Activated T-helper 2 cell treated with anti-CD3 and anti-CD28 coated beads, Interferon-gamma antibody, Interleukin-2, Interleukin-4, amounts not matched to agents 10 μg/mL and 5 μg/mL and 100 μg/mL, durations not matched to agents 14 hours and 24 hours and 36 hours (primary cell): ENCODE results near the gene CDT1. TPM values are rescaled to one million over a fixed set of nuclear protein-coding genes. Genes with fewer than 3 reads are reported as not detected.

Experiments
- DNase-seq: peaks from one replicate; pipeline ENCODE4 v3.0.0; 2021; ENCODE audit warnings: low spot score
- H3K27ac Mint-ChIP-seq: one replicate; pipeline ENCODE4 v1.8.0; 2021; ENCODE audit warnings: mixed read lengths
- H3K27me3 Mint-ChIP-seq: one replicate; pipeline ENCODE4 v1.8.0; 2021; ENCODE audit warnings: low read depth, mixed read lengths
- H3K36me3 Mint-ChIP-seq: one replicate; pipeline ENCODE4 v1.8.0; 2021; ENCODE audit warnings: low read depth, mixed read lengths
- H3K4me1 Mint-ChIP-seq: one replicate; pipeline ENCODE4 v1.8.0; 2021; ENCODE audit warnings: low read depth, mixed read lengths
- H3K4me3 Mint-ChIP-seq: one replicate; pipeline ENCODE4 v1.8.0; 2021; ENCODE audit warnings: low read depth, mild to moderate bottlenecking, moderate library complexity, mixed read lengths
- H3K9me3 Mint-ChIP-seq: one replicate; pipeline ENCODE4 v1.8.0; 2021; ENCODE audit warnings: mixed read lengths
- intact Hi-C: fragments of 100-400 bp; cut with micrococcal nuclease; formaldehyde crosslinking; loops from one replicate; pipeline ENCODE4 v1.15.1; 2023
- total RNA-seq: library from RNA; stranded (reverse); gene quantifications from 2 replicates; pipeline ENCODE4 v1.2.3, GENCODE V29; 2022

The CDT1 gene
- total RNA-seq, 1 donor from 2014 or later, result 79.9 TPM

GRCh38 chr16:88807142-88807625, 3.6 kb downstream of the CDT1 start:
- Mint-ChIP-seq H3K9me3 (no peaks in the 10 kb centered on the region), H3K4me3 (no peak overlapping the region), H3K27ac (no peak overlapping the region), H3K36me3 (peaks cover 56% of the 10 kb centered on the region), H3K4me1 (peaks cover 9% of the 10 kb centered on the region), H3K27me3 (no peaks in the 10 kb centered on the region)
- no peak for DNase-seq
- intact Hi-C loops, result no loop called here

GRCh38 chr16:88807626-88808453, 4.3 kb downstream of the CDT1 start:
- H3K36me3 Mint-ChIP-seq, result peaks cover 56% of the 10 kb centered on the region
- no peak for DNase-seq
- peaks cover 9% of the 10 kb centered on the region for H3K4me1 Mint-ChIP-seq
- no peak overlapping the region for H3K4me3 Mint-ChIP-seq
- no peaks in the 10 kb centered on the region for H3K27me3 Mint-ChIP-seq
- peak overlapping the region; percentile 38 for H3K27ac Mint-ChIP-seq
- no peaks in the 10 kb centered on the region for H3K9me3 Mint-ChIP-seq
- intact Hi-C loops, result no loop called here

- peak overlapping the region; percentile 90 for H3K4me3 Mint-ChIP-seq
- H3K9me3 Mint-ChIP-seq, result no peaks in the 10 kb centered on the region
- no peaks in the 10 kb centered on the region for H3K27me3 Mint-ChIP-seq
- no peak for DNase-seq
- peaks cover 55% of the 10 kb centered on the region for H3K36me3 Mint-ChIP-seq
- intact Hi-C loops, result no loop called here
- peaks cover 9% of the 10 kb centered on the region for H3K4me1 Mint-ChIP-seq
- peak overlapping the region; percentile 42 for H3K27ac Mint-ChIP-seq
Observed at GRCh38 chr16:88809068-88809675, 5.6 kb downstream of the CDT1 start.

- H3K9me3 Mint-ChIP-seq, result no peaks in the 10 kb centered on the region
- peak overlapping the region; percentile 97 for H3K27ac Mint-ChIP-seq
- peak overlapping the region; percentile 90 for H3K4me3 Mint-ChIP-seq
- intact Hi-C loops, result loop anchor here (5.0 kb wide), 1 partner anchor 408 kb away; the partner anchor contains the start of gene ZNF778
- no peaks in the 10 kb centered on the region for H3K27me3 Mint-ChIP-seq
- H3K36me3 Mint-ChIP-seq, result peaks cover 49% of the 10 kb centered on the region
- DNase-seq, result no peak
- peaks cover 9% of the 10 kb centered on the region for H3K4me1 Mint-ChIP-seq
Observed at GRCh38 chr16:88809676-88810165, 6.1 kb downstream of the CDT1 start.

GRCh38 chr16:88810166-88810911, 6.8 kb downstream of the CDT1 start:
- Mint-ChIP-seq H3K4me1 (peaks cover 9% of the 10 kb centered on the region), H3K9me3 (no peaks in the 10 kb centered on the region), H3K27me3 (no peaks in the 10 kb centered on the region), H3K36me3 (peaks cover 49% of the 10 kb centered on the region), H3K4me3 (peak overlapping the region; percentile 90), H3K27ac (peak overlapping the region; percentile 97)
- intact Hi-C loops, result loop anchor here (5.0 kb wide), 1 partner anchor 407 kb away; the partner anchor contains the start of gene ZNF778
- peak; percentile 16 for DNase-seq

- H3K9me3 Mint-ChIP-seq, result no peaks in the 10 kb centered on the region
- peak; percentile 66 for DNase-seq
- peaks cover 44% of the 10 kb centered on the region for H3K36me3 Mint-ChIP-seq
- H3K27ac Mint-ChIP-seq, result peak overlapping the region; percentile 97
- peaks cover 9% of the 10 kb centered on the region for H3K4me1 Mint-ChIP-seq
- H3K4me3 Mint-ChIP-seq, result peak overlapping the region; percentile 90
- no peaks in the 10 kb centered on the region for H3K27me3 Mint-ChIP-seq
- intact Hi-C loops, result loop anchor here (1.0 to 5.0 kb wide), 2 partner anchors 8 to 406 kb away; partner anchors contain the start of genes CDT1 and ZNF778
Observed at GRCh38 chr16:88810912-88811768, 7.6 kb downstream of the CDT1 start.

GRCh38 chr16:88811769-88812512, 8.4 kb downstream of the CDT1 start, which contains the start of gene APRT:
Gene APRT (minus strand): TSS chr16:88811928. CDS start chr16:88811899, 29 bp downstream.
- Mint-ChIP-seq H3K27ac (peak within 1 kb of the TSS; percentile 97), H3K9me3 (no peaks in the 10 kb centered on the region), H3K4me1 (peaks cover 9% of the 10 kb centered on the region), H3K27me3 (no peaks in the 10 kb centered on the region), H3K36me3 (peaks cover 38% of the 10 kb centered on the region), H3K4me3 (peak within 1 kb of the TSS; percentile 90)
- peak; percentile 97 for DNase-seq
- intact Hi-C loops, result loop anchor here (1.0 to 5.0 kb wide), 3 partner anchors 9 to 405 kb away; partner anchors contain the start of genes CDT1, GALNS, TRAPPC2L and ZNF778

- Mint-ChIP-seq H3K9me3 (no peaks in the 10 kb centered on the region), H3K4me3 (peak overlapping the region; percentile 85), H3K27ac (peak overlapping the region; percentile 93), H3K36me3 (peaks cover 31% of the 10 kb centered on the region), H3K27me3 (no peaks in the 10 kb centered on the region), H3K4me1 (peaks cover 9% of the 10 kb centered on the region)
- peak; percentile 16 for DNase-seq
- intact Hi-C loops, result loop anchor here (2.0 to 5.0 kb wide), 2 partner anchors 44 to 405 kb away; partner anchors contain the start of genes GALNS, TRAPPC2L and ZNF778
Observed at GRCh38 chr16:88812513-88813268, 9.1 kb downstream of the CDT1 start.

- Mint-ChIP-seq H3K36me3 (peaks cover 22% of the 10 kb centered on the region), H3K4me1 (peaks cover 9% of the 10 kb centered on the region), H3K4me3 (peak overlapping the region; percentile 85), H3K27me3 (no peaks in the 10 kb centered on the region), H3K9me3 (no peaks in the 10 kb centered on the region), H3K27ac (peak overlapping the region; percentile 93)
- intact Hi-C loops, result loop anchor here (2.0 to 5.0 kb wide), 2 partner anchors 43 to 404 kb away; partner anchors contain the start of genes GALNS, TRAPPC2L and ZNF778
- no peak for DNase-seq
Observed at GRCh38 chr16:88813269-88814143, 9.9 kb downstream of the CDT1 start.

- Mint-ChIP-seq H3K27me3 (no peaks in the 10 kb centered on the region), H3K4me3 (peak overlapping the region; percentile 45), H3K27ac (no peak overlapping the region)
Observed at GRCh38 chr16:88814144-88814502, 10.5 kb downstream of the CDT1 start.

More at GRCh38 chr16:88814144-88814502, 10.5 kb downstream of the CDT1 start:
- H3K36me3 Mint-ChIP-seq, result peaks cover 18% of the 10 kb centered on the region
- intact Hi-C loops, result loop anchor here (5.0 kb wide), 1 partner anchor 403 kb away; the partner anchor contains the start of gene ZNF778
- no peaks in the 10 kb centered on the region for H3K9me3 Mint-ChIP-seq
- H3K4me1 Mint-ChIP-seq, result peaks cover 7% of the 10 kb centered on the region
- no peak for DNase-seq
